ENCODE data around the gene TMEM235.

GRCh38 chr17:78239489-78239931 lies 8.1 kb downstream of the TMEM235 start:
- TF ChIP-seq EZH2 (IDR thresholded peaks at IDR 0.05): no peak
- no peak for TF ChIP-seq CTCF (IDR thresholded peaks at IDR 0.05)

All from neural progenitor cell (in vitro differentiated cells).